A549 (cell line): Measurements from ENCODE around the gene GLRX3.

Experiments
- CEBPB ChIP-seq, 2 experiments: fragments of >200 bp in 1 of 2; sonication (Bioruptor Twin) in 1 of 2; formaldehyde crosslinking in 1 of 2; IDR thresholded peaks; 2 replicates each; pipeline ENCODE4 v1.6.1; 2012 to 2016
- CHD2 ChIP-seq: fragments of 150-350 bp; IDR thresholded peaks from 2 replicates; pipeline ENCODE4 v1.6.1; 2014; ENCODE audit warnings: low read length; ENCODE audit not compliant: partially characterized antibody
- CHD4 ChIP-seq: fragments of 200-600 bp; sonication (generic); IDR thresholded peaks from 2 replicates; pipeline ENCODE4 v1.6.1; 2016; ENCODE audit warnings: antibody characterized with exemption, mild to moderate bottlenecking, borderline replicate concordance
- MAZ ChIP-seq: fragments of 150-350 bp; IDR thresholded peaks from 2 replicates; pipeline ENCODE4 v1.6.1; 2014; ENCODE audit warnings: antibody characterized with exemption, low read depth, low read length, borderline replicate concordance
- POLR2A ChIP-seq: IDR thresholded peaks from 2 replicates; pipeline ENCODE4 v1.6.1; 2012; ENCODE audit warnings: mild to moderate bottlenecking, low read length
- RAD21 ChIP-seq, 2 experiments: fragments of >200 bp in 1 of 2; sonication (Bioruptor Twin) in 1 of 2; formaldehyde crosslinking in 1 of 2; IDR thresholded peaks in 1 of 2; conservative IDR thresholded peaks in 1 of 2; 2 replicates in 1 of 2; 3 replicates in 1 of 2; pipeline ENCODE4 v1.6.1; 2012 to 2018; ENCODE audit warnings: inconsistent platforms in 1 of 2
- RNF2 ChIP-seq: fragments of 200-600 bp; sonication (generic); IDR thresholded peaks from 2 replicates; pipeline ENCODE4 v1.6.1; 2016; ENCODE audit warnings: low read depth, mild to moderate bottlenecking, antibody characterized with exemption, moderate library complexity, borderline replicate concordance
- SMC3 ChIP-seq: fragments of >200 bp; sonication (Bioruptor Twin); formaldehyde crosslinking; IDR thresholded peaks from 3 replicates; pipeline ENCODE4 v1.6.1; 2018; ENCODE audit warnings: inconsistent platforms
- ZSCAN20 ChIP-seq: fragments of 250-450 bp; sonication (Bioruptor Pico); IDR thresholded peaks from 2 replicates; pipeline ENCODE4 v1.8.0; 2022; ENCODE audit warnings: mild to moderate bottlenecking, moderate library complexity
- TF ChIP-seq, protein P1 (sequence below): fragments of 150-350 bp; IDR thresholded peaks from 2 replicates; pipeline ENCODE4 v1.6.1; 2014; ENCODE audit warnings: low read depth, mild to moderate bottlenecking, low read length
- TF ChIP-seq, protein P2 (sequence below): fragments of >200 bp; sonication (Bioruptor Twin); formaldehyde crosslinking; IDR thresholded peaks from 3 replicates; pipeline ENCODE4 v1.5.1; 2016
- TF ChIP-seq, protein P3 (sequence below): IDR thresholded peaks from 2 replicates; pipeline ENCODE4 v1.6.1; 2012
- TF ChIP-seq, protein P4 (sequence below): fragments of 250-450 bp; sonication (Bioruptor Pico); IDR thresholded peaks from 2 replicates; pipeline ENCODE4 v1.5.0; 2020; ENCODE audit warnings: low read depth, mild to moderate bottlenecking, moderate library complexity

DNA sequence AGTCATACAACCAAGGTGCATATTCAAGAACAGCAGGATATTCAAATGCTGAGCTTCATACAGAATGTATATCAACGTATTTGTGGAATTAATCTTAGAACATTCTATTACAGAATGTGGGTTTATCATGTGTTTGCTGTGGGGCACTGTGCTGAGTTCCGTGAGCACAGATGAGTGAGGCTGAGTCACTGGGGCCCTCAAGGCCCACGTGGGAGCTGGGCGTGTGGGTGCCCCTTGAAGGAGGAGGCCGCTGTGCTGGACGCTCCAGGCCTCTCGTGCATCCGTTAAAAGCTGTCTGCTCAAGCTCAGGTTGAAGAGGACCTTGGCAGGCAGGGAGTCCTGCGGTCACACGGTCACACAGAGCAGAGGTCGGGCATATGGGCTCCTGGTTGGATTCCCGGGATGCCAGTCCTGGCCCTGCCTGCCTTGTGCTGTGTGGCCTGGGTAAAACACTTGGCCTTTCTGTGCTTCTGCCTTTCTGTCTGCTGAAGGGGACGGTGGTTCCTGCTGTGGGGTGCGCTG, 70.1 kb downstream of the GLRX3 start:
- no peak for TF ChIP-seq MAZ
- TF ChIP-seq, protein P1, sequence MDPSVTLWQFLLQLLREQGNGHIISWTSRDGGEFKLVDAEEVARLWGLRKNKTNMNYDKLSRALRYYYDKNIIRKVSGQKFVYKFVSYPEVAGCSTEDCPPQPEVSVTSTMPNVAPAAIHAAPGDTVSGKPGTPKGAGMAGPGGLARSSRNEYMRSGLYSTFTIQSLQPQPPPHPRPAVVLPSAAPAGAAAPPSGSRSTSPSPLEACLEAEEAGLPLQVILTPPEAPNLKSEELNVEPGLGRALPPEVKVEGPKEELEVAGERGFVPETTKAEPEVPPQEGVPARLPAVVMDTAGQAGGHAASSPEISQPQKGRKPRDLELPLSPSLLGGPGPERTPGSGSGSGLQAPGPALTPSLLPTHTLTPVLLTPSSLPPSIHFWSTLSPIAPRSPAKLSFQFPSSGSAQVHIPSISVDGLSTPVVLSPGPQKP, result no peak
- TF ChIP-seq, protein P2, sequence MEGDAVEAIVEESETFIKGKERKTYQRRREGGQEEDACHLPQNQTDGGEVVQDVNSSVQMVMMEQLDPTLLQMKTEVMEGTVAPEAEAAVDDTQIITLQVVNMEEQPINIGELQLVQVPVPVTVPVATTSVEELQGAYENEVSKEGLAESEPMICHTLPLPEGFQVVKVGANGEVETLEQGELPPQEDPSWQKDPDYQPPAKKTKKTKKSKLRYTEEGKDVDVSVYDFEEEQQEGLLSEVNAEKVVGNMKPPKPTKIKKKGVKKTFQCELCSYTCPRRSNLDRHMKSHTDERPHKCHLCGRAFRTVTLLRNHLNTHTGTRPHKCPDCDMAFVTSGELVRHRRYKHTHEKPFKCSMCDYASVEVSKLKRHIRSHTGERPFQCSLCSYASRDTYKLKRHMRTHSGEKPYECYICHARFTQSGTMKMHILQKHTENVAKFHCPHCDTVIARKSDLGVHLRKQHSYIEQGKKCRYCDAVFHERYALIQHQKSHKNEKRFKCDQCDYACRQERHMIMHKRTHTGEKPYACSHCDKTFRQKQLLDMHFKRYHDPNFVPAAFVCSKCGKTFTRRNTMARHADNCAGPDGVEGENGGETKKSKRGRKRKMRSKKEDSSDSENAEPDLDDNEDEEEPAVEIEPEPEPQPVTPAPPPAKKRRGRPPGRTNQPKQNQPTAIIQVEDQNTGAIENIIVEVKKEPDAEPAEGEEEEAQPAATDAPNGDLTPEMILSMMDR, result no peak
- no peak for TF ChIP-seq CHD4
- TF ChIP-seq CHD2, result no peak
- TF ChIP-seq CEBPB (IDR thresholded peaks at IDR 0.05), result no peak
- TF ChIP-seq RAD21 (conservative IDR thresholded peaks at IDR 0.05 in 1 of 2, IDR thresholded peaks at IDR 0.05 in 1 of 2), result no peak
- no peak for TF ChIP-seq RNF2
- no peak for TF ChIP-seq POLR2A
- TF ChIP-seq, protein P3, sequence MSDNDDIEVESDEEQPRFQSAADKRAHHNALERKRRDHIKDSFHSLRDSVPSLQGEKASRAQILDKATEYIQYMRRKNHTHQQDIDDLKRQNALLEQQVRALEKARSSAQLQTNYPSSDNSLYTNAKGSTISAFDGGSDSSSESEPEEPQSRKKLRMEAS, result no peak
- TF ChIP-seq, protein P4, sequence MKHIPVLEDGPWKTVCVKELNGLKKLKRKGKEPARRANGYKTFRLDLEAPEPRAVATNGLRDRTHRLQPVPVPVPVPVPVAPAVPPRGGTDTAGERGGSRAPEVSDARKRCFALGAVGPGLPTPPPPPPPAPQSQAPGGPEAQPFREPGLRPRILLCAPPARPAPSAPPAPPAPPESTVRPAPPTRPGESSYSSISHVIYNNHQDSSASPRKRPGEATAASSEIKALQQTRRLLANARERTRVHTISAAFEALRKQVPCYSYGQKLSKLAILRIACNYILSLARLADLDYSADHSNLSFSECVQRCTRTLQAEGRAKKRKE (CRISPR knock-in tag), result no peak
- TF ChIP-seq SMC3, result no peak
- TF ChIP-seq ZSCAN20 (CRISPR knock-in tag), result no peak
